ENCODE results near the gene SF3B5.

Gene SF3B5

DNA sequence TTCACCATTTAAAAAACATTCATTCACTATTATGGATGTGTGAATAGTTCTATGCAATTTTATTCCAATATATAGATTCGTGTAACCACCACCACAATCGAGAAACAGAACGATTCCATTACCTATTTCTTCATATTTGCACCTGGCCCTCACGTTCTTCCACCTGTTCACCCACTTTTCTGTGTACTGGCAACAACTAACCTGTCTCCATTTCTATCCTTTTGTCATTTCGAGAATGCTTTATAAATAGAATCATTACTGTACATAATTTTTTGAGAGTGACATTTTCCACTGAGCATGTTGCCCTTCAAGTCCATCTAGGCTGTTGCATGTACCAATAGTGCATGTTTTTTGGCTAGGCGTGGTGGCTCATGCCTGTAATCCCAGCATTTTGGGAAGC lies 31.7 kb upstream of the SF3B5 start:
- DNase-seq (ENCODE audit: insufficient read length, low spot score) = no peak
- FAIRE-seq = no peak
- no peak for TF ChIP-seq CTCF (IDR thresholded peaks at IDR 0.05; ENCODE audit: insufficient read depth, missing control alignments)

- DNase-seq (ENCODE audit: insufficient read length, low spot score) = no peak
- FAIRE-seq = no peak
- no peak for TF ChIP-seq CTCF (IDR thresholded peaks at IDR 0.05; ENCODE audit: insufficient read depth, missing control alignments)
These were observed 28.5 kb upstream of the SF3B5 start for GRCh38 chr6:144123836-144124235.

DNA sequence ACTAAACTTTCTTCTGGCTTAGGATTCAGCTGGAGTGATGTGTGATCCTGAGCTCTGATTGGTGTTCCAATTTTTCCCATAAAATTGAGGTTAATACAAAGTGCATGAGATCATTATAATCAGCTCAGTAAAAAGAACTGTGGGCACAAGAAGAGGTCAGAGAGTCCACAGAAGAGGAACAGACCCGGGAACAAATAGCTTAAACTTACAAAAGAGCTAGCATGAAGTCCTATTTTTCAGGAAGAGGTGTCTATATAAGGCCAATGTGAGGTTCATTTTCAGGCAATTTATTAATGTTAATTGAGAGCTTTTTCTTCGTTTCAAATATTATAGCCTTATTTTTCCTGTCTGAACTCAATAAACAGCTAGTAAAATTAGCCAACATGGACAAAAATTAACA lies 28.0 kb upstream of the SF3B5 start:
- no peak for DNase-seq (ENCODE audit: insufficient read length, low spot score)
- FAIRE-seq = no peak
- TF ChIP-seq CTCF (IDR thresholded peaks at IDR 0.05; ENCODE audit: insufficient read depth, missing control alignments) = no peak

DNA sequence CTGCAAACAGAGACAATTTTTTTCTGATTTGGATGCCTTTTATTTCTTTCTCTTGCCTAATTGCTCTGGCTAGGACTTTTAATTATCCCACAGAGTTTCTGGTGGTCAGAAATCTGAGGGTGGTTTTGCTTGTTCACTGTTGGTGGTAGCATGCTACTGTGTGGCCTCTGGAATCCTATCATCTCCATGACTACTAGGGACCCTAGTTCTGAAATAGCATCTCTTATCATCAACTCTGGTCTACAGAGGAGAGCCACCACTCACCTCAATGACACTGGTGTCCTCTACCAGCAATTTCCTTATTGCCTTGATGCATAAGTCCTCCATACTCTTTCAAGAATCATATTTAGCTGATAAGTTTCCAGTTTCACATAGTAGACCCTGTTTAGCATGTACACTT lies 27.5 kb upstream of the SF3B5 start:
- DNase-seq (ENCODE audit: insufficient read length, low spot score) = no peak
- TF ChIP-seq CTCF (IDR thresholded peaks at IDR 0.05; ENCODE audit: insufficient read depth, missing control alignments) = no peak

DNA sequence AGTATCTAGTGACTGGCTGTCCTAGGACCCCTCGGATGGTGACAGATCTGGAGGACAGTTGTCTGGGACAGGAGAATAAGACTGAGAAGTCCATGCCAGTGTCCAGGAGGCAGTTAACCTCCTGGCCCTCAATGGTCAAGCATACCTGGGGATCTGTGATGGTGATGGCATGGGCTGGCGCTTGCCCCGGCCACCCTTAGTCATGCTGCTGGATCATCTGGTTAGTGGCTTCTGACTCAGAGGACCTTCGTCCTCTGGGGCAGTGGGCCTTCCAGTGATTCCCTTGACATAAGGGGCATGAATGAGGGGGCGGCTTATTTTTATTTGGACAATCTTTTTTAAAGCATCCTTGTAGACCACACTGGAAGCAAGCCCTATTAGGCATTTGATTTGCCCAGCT lies 24.0 kb upstream of the SF3B5 start:
- no peak for TF ChIP-seq CTCF (IDR thresholded peaks at IDR 0.05; ENCODE audit: insufficient read depth, missing control alignments)
- FAIRE-seq = no peak
- DNase-seq (ENCODE audit: insufficient read length, low spot score) = no peak

More for the DNA sequence above, 27.5 kb upstream of the SF3B5 start:
- FAIRE-seq = no peak

GRCh38 chr6:144115219-144115618 lies 19.8 kb upstream of the SF3B5 start:
- DNase-seq (ENCODE audit: insufficient read length, low spot score) (no peak), FAIRE-seq (no peak)
- no peak for TF ChIP-seq CTCF (IDR thresholded peaks at IDR 0.05; ENCODE audit: insufficient read depth, missing control alignments)

DNA sequence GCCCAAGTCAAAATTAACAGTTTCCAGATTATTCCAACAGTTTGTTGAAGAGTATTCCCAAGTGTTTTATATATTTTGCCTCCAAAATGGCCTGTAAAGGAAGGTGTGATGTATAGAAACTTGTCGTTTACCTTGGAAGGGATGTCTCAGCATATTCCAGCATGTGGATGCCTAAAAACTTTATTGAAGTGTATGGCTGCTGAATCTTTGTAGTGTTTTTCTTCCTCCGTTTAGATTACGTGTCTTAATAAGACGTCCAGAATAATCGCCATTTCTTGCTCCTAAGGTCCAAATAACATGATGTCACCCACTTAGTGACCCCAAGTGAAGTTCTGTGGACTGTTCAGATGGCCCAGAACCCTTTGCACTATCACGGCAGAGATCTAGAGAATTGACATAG lies 18.0 kb upstream of the SF3B5 start:
- TF ChIP-seq CTCF (IDR thresholded peaks at IDR 0.05; ENCODE audit: insufficient read depth, missing control alignments) = no peak
- DNase-seq (ENCODE audit: insufficient read length, low spot score) (no peak), FAIRE-seq (no peak)

All from D721Med (cell line).